GM23248 (cell line): Measurements from ENCODE around the gene TMBIM4. TPM values are rescaled to one million over a fixed set of nuclear protein-coding genes. Genes with fewer than 3 reads are reported as not detected.

Source experiments
- DNase-seq: peaks from one replicate; pipeline ENCODE4 v3.0.0-alpha.2; 2015
- H2AFZ ChIP-seq: fragments of 200-600 bp; sonication (generic); 2 replicates; pipeline ENCODE4 v1.6.1; 2016; ENCODE audit warnings: antibody characterized with exemption
- H3F3A ChIP-seq: fragments of 200-600 bp; sonication (generic); 2 replicates; pipeline ENCODE4 v1.6.1; 2016; ENCODE audit warnings: mild to moderate bottlenecking, antibody characterized with exemption, mixed run types; ENCODE audit not compliant: insufficient read depth
- H3K27ac ChIP-seq: fragments of 200-600 bp; sonication (generic); 2 replicates; pipeline ENCODE4 v1.5.1; 2016; ENCODE audit warnings: mild to moderate bottlenecking
- H3K27me3 ChIP-seq: fragments of 200-600 bp; sonication (generic); replicated peaks from 2 replicates; pipeline ENCODE4 v1.6.1; 2016; ENCODE audit warnings: mild to moderate bottlenecking; ENCODE audit not compliant: insufficient read depth
- H3K36me3 ChIP-seq: fragments of 200-600 bp; sonication (generic); 2 replicates; pipeline ENCODE4 v1.6.1; 2016; ENCODE audit warnings: low read depth, mild to moderate bottlenecking
- H3K4me1 ChIP-seq: fragments of 200-600 bp; sonication (generic); 2 replicates; pipeline ENCODE4 v1.6.1; 2016; ENCODE audit warnings: mild to moderate bottlenecking; ENCODE audit not compliant: insufficient read depth
- H3K4me2 ChIP-seq: fragments of 200-600 bp; sonication (generic); one replicate; pipeline ENCODE4 v1.6.1; 2016; ENCODE audit warnings: mild to moderate bottlenecking; ENCODE audit not compliant: unreplicated experiment
- H3K4me3 ChIP-seq: fragments of 200-600 bp; sonication (generic); 2 replicates; pipeline ENCODE4 v1.5.1; 2016; ENCODE audit warnings: mild to moderate bottlenecking
- H3K79me2 ChIP-seq: fragments of 200-600 bp; sonication (generic); 2 replicates; pipeline ENCODE4 v1.6.1; 2016; ENCODE audit warnings: mild to moderate bottlenecking; ENCODE audit not compliant: insufficient read depth
- H3K9ac ChIP-seq: fragments of 200-600 bp; sonication (generic); 2 replicates; pipeline ENCODE4 v1.6.1; 2016; ENCODE audit warnings: mild to moderate bottlenecking
- H3K9me2 ChIP-seq: fragments of 200-600 bp; sonication (generic); 2 replicates; pipeline ENCODE4 v1.6.1; 2016; ENCODE audit warnings: mixed run types, mild to moderate bottlenecking, moderate library complexity; ENCODE audit not compliant: insufficient read depth
- H3K9me3 ChIP-seq: fragments of 200-600 bp; sonication (generic); one replicate; pipeline ENCODE4 v1.6.1; 2017; ENCODE audit warnings: low read depth
- H4K20me1 ChIP-seq: fragments of 200-600 bp; sonication (generic); 2 replicates; pipeline ENCODE4 v1.6.0; 2016; ENCODE audit not compliant: insufficient read depth
- EZH2 ChIP-seq: fragments of 200-600 bp; sonication (generic); IDR thresholded peaks from 2 replicates; pipeline ENCODE4 v1.6.1; 2018; ENCODE audit warnings: antibody characterized with exemption, mild to moderate bottlenecking; ENCODE audit not compliant: insufficient read depth, poor library complexity, severe bottlenecking
- EZH2phosphoT487 ChIP-seq: fragments of 200-600 bp; sonication (generic); IDR thresholded peaks from 2 replicates; pipeline ENCODE4 v1.6.1; 2018; ENCODE audit warnings: antibody characterized with exemption, moderate library complexity, mild to moderate bottlenecking, low read depth; ENCODE audit not compliant: insufficient read depth
- WGBS, 2 experiments: methylation state at CpG; one replicate each; pipeline ENCODE4 v1.1.6; 2015 to 2017; ENCODE audit warnings: low lambda C conversion rate in 2 of 2, low coverage in 1 of 2; ENCODE audit errors: missing lambda C conversion rate in 2 of 2; 5-methylcytosine and 5-hydroxymethylcytosine counted together
- in situ Hi-C: fragments of 300-500 bp; cut with MboI; formaldehyde crosslinking; loops from 2 replicates; pipeline ENCODE4 v1.15.0; 2020
- polyA plus RNA-seq: library from polyadenylated mRNA; unstranded; fragments of >200 nt; fragmentation: Nextera tagmentation; extraction: Ambion mirVana; gene quantifications from 2 replicates; pipeline ENCODE4 v1.2.1, GENCODE V29; 2016
- total RNA-seq: library from RNA; depleted of rRNA; stranded (reverse); fragments of >200 nt; shearing (Covaris generic); gene quantifications from 2 replicates; pipeline ENCODE4 v1.2.3, GENCODE V29; 2014

The TMBIM4 gene
- total and polyA plus RNA-seq, 2 experiments from 2014 or later: 162 to 276 TPM

- Histone ChIP-seq H3K27ac (peak overlapping the region; percentile 64), H3K4me1 (peaks cover 20% of the 10 kb centered on the region)
Observed at GRCh38 chr12:66132408-66132807, 37.4 kb downstream of the TMBIM4 start.

GRCh38 chr12:66131067-66131688 is 38.6 kb downstream of the TMBIM4 start:
- Histone ChIP-seq H3K79me2 (peaks cover 54% of the 10 kb centered on the region), H3K4me3 (peak overlapping the region; percentile 96), H3F3A (peaks cover 23% of the 10 kb centered on the region), H3K4me1 (peaks cover 20% of the 10 kb centered on the region), H3K27me3 (no peaks in the 10 kb centered on the region), H4K20me1 (no peaks in the 10 kb centered on the region), H3K27ac (peak overlapping the region; percentile 64), H3K9ac (peak overlapping the region; percentile 90), H3K9me3 (no peaks in the 10 kb centered on the region), H3K9me2 (no peaks in the 10 kb centered on the region), H3K36me3 (peaks cover 19% of the 10 kb centered on the region), H3K4me2 (peak overlapping the region; percentile 95), H2AFZ (peak overlapping the region; percentile 97)
- no peak for TF ChIP-seq EZH2
- no peak for TF ChIP-seq EZH2phosphoT487
- in situ Hi-C loops: no loop called here
- DNase-seq: peak; percentile 26
- 1% methylated on average over 11 of the region's 11 CpGs for WGBS, 2 experiments

More at GRCh38 chr12:66132408-66132807, 37.4 kb downstream of the TMBIM4 start:
- no peaks in the 10 kb centered on the region for H3K27me3 ChIP-seq
- DNase-seq: peak; percentile 89
- TF ChIP-seq EZH2 (no peak), EZH2phosphoT487 (no peak)
- H3K79me2 ChIP-seq: peaks cover 45% of the 10 kb centered on the region
- H3K4me2 ChIP-seq: peak overlapping the region; percentile 95
- H2AFZ ChIP-seq: 0 out of 2 replicates have a peak overlapping the region, but pooled peaks have one; percentile 13
- H3K9ac ChIP-seq: peak overlapping the region; percentile 90
- H3F3A ChIP-seq: peaks cover 29% of the 10 kb centered on the region
- H4K20me1 ChIP-seq: no peaks in the 10 kb centered on the region
- in situ Hi-C loops: no loop called here
- peak overlapping the region; percentile 96 for H3K4me3 ChIP-seq
- H3K9me2 ChIP-seq: no peaks in the 10 kb centered on the region
- H3K36me3 ChIP-seq: peaks cover 22% of the 10 kb centered on the region
- no peaks in the 10 kb centered on the region for H3K9me3 ChIP-seq

GRCh38 chr12:66130267-66131066 is 39.3 kb downstream of the TMBIM4 start, which contains the start of gene LLPH:
Gene LLPH (minus strand): TSS chr12:66130750. CDS start chr12:66129106, 1,644 bp downstream.
- peak within 1 kb of the TSS; percentile 95 for H3K4me2 ChIP-seq
- H3K9me2 ChIP-seq: no peaks in the 10 kb centered on the region
- in situ Hi-C loops: no loop called here
- peak within 1 kb of the TSS; percentile 97 for H2AFZ ChIP-seq
- H3F3A ChIP-seq: peaks cover 23% of the 10 kb centered on the region
- WGBS, 2 experiments: 1 to 2% methylated on average over 46 to 47 of the region's 49 CpGs
- no peaks in the 10 kb centered on the region for H3K9me3 ChIP-seq
- DNase-seq: peak; percentile 97
- H3K4me1 ChIP-seq: peaks cover 20% of the 10 kb centered on the region
- peak within 1 kb of the TSS; percentile 96 for H3K4me3 ChIP-seq
- peaks cover 24% of the 10 kb centered on the region for H3K36me3 ChIP-seq
- H4K20me1 ChIP-seq: no peaks in the 10 kb centered on the region
- H3K27me3 ChIP-seq: no peaks in the 10 kb centered on the region
- TF ChIP-seq EZH2: no peak
- no peak for TF ChIP-seq EZH2phosphoT487
- H3K9ac ChIP-seq: peak within 1 kb of the TSS; percentile 90
- H3K79me2 ChIP-seq: peaks cover 58% of the 10 kb centered on the region
- H3K27ac ChIP-seq: peak within 1 kb of the TSS; percentile 64

DNA sequence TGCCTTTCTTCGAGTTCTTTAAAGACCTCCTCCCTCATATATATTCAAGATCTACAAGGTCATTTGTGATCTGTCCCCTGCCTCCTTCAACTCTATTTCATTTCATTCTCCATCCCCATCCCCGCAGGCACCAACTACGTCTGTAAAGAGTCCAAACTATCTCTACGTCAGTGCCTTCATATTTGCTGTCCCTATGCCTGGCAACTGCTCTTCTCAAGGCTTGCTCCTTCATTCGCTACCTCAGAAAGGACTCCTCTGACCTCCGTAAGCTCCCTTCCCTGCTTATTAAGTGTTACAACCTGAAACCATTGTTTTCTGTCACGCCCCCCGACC is 39.9 kb downstream of the TMBIM4 start:
- TF ChIP-seq EZH2 (no peak), EZH2phosphoT487 (no peak)
- WGBS, 2 experiments: 7 to 8% methylated on average over 8 of the region's 8 CpGs
- H3K27me3 ChIP-seq: no peaks in the 10 kb centered on the region
- peaks cover 20% of the 10 kb centered on the region for H3K4me1 ChIP-seq
- peak; percentile 53 for DNase-seq
- H3K9me2 ChIP-seq: no peaks in the 10 kb centered on the region
- H3F3A ChIP-seq: peaks cover 23% of the 10 kb centered on the region
- H3K4me3 ChIP-seq: peak overlapping the region; percentile 96
- no peaks in the 10 kb centered on the region for H4K20me1 ChIP-seq
- peaks cover 28% of the 10 kb centered on the region for H3K36me3 ChIP-seq
- in situ Hi-C loops: no loop called here
- peak overlapping the region; percentile 95 for H3K4me2 ChIP-seq
- H3K79me2 ChIP-seq: peaks cover 64% of the 10 kb centered on the region
- no peaks in the 10 kb centered on the region for H3K9me3 ChIP-seq
- H2AFZ ChIP-seq: peak overlapping the region; percentile 97
- H3K27ac ChIP-seq: peak overlapping the region; percentile 28
- peak overlapping the region; percentile 90 for H3K9ac ChIP-seq
